Fibroblast of skin of back (primary cell): ENCODE data around the gene OR5C1.
"Not testable (repeated sequence)": the region's sequence is repeated elsewhere in the genome, so short reads cannot be mapped to it uniquely, and the experiment has no call there.

Experiments used
- DNase-seq: peaks from one replicate; pipeline ENCODE4 v3.0.0-alpha.2; 2013

The OR5C1 gene

DNA sequence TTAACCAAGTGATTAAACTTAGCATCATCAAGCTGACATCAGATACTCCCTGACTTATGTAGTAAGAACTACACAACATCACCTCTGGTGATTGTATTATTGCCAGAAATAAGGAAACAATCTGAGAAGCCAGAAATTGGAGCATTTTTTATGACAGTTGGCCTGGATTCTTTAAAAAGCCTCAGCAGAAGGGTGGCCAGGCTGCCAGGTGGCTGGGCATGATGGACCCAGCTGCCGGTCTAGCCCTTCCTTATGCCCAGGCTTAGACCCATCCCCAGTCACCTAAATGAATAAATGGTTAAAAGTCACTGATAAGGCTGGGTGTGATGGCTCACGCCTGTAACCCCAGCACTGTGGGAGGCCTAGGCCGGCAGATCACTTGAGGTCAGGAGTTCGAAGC, 24.0 kb downstream of the OR5C1 start:
- DNase-seq, result no peak

DNA sequence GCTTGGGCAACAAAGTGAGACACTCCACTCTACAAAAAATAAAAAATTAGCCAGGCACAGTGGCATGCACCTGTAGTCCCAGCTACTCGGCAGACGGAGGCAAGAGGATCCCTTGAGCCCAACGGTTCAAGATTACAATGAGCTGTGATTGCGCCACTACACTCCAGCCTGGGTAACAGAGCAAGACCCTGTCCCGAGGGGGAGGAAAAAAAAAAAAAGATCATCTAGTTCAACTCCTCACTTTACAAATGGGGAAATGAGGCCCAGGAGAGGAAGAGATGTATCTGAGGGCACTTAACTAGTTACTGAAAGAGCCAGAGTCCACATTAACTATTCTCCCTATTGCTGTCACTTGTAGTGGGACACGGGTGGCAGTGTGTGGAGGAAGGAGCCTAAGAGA, 25.8 kb downstream of the OR5C1 start:
- DNase-seq, result no peak

DNA sequence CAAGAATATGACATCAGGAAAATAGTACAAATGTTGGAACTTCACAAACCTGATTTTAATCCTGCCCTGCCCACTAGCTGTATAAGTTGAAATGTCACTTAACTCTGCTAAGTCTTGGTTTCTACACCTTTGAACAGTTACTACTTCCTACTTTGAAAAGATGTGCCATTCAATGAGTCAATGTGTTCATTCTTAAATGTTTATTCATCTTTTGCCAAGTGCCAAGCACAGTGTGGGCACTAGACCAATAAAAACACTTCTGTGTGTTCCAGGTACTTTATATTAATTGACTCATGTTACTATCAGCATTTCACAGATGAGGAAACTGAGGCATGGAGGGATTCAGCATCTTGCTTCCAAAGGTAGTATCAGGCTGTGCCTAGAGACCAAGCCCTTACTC, 26.8 kb downstream of the OR5C1 start:
- DNase-seq, result no peak

DNA sequence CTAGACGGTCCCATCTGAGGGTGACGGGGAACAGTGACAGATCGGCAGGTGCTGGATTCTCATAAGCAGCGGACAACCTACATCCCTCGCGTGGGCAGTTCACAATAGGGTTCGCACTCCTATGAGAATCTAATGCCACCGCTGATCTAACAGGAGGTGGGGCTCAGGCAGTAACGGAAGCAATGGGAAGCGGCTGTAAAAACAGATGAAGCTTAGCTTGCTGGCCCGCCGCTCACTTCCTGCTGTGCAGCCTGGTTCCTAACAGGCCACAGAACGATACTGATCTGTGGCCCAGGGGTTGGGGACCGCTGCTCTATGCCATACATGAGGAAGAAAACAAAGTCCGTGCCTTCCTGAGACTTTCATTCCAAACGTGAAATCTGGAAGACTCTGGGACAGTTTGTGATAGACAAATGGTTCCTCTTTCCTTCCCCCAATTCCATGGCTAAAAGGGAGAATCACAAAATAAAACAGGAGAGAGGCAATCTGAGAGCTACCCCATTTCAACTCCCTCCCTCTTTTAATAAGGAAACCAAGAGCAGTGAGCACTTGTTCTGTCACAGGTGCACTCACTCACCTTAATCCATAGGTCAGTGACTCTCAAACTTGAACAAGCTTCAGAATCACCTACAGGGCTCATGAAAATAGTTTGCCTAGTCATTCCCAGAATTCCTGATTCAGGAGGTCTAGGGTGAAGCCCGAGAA, 27.6 kb downstream of the OR5C1 start:
- peak; percentile 42 for DNase-seq

DNA sequence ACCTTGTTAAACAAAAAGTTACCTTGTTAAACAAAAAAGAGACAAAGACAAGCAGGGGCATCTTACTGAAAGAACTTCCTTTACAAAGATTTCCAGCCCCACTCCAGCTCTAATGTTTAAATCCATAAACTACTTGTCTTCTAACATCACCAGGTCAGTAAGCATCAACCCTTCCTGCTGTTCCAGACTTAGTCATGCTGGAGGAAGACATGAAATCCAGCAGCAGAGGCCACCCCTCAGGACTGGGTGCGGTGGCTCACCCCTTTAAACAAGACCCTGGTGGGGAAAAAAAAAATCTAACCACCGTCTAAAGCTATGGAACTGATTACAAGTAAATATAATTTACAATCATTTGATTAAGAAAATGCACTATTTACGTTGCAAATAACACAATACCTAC, 30.6 kb downstream of the OR5C1 start:
- DNase-seq, result peak; percentile 27

DNA sequence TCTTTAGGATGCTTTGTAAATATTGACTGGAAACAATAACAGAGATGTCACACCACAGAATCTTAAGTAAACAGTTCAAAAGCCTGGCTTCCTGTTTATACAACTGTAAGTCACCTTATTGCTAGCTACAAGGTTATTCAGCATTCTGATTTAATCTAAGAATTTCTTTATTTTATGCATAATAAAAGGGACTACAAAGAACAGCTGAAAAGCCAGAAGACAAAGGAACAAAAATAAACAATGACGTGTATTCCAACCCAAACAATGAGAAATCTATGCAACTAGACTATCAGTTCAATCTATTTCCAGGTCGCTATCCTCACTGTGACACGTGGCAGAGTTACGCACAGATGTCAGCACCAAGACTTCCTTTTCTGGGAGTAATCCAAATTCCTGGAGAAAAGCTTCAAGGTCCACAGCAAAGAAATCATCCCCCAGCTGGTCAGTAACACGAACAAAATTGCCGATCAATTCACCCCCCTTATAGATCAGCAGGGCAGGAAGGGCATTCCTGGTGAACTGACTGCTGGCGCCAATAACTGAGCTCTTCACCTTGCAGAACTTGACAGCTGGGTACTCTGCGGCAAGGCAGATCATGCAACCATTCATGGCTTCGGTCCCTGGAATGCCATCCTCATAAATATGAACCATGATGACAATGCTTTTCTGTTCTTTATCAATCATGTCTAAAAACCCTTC, 31.2 kb downstream of the OR5C1 start:
- DNase-seq, result peak; percentile 15

DNA sequence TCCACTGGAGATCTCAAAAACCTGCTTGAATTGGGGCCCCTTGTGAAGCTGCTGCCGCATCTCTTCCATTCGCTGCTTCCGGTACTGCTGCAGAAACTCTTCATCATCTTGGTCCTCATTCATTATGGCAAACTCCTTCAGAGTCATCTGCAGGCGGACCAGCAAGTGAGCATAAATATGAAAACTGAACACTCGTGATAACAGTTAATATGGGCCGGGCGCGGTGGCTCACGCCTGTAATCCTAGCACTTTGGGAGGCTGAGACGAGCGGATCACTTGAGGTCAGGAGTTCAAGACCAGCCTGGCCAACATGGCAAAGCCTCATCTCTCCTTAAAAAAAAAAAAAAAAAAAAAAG, 31.7 kb downstream of the OR5C1 start:
- no peak for DNase-seq

DNA sequence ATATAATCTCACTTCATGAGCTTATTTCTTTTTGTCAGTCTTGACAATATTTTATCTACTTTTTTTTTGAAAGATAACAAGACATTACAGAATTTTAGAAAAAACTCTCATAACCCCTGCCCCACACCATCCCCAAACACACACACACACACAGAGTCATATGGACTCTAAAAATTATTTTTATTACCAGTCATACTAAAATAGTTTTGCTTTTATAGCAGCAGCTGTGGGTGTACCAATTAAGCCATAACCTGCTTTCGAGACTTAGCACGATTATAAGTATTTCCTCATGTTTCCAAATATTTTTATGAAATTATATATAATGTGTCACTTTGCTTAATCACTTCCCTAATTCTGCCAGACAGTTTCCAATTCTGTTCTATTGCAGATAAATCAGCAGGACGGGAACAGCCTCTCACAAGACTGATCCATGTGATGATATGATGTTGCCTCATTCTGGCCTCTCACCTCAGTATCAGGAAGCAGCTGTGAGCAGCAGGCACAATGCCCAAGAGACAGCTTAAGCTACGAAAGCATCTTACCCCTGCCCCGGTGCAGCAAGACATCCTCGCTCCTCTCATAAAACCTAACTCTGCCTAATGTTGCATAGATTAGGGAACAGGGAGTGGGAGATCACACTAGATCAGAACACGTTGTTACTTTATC, 32.7 kb downstream of the OR5C1 start:
- DNase-seq, result no peak

DNA sequence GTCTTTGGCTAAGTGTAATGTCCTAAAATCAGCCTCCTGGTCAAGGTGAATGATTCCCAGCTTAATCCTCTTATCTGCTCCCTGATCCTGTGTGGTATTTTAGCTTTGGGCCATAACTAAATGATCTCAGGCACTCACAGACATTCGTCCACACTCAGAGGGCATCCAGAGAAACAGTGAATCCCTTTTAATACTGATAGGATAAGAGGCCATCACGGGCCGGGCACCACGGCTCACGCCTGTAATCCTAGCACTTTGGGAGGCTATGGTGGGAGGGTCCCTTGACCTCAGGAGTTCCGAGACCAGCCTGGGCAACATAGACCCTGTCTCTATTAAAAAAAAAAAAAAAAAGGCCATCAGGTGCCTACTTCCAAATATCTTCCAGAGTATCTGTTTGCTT, 33.3 kb downstream of the OR5C1 start:
- DNase-seq, result no peak

DNA sequence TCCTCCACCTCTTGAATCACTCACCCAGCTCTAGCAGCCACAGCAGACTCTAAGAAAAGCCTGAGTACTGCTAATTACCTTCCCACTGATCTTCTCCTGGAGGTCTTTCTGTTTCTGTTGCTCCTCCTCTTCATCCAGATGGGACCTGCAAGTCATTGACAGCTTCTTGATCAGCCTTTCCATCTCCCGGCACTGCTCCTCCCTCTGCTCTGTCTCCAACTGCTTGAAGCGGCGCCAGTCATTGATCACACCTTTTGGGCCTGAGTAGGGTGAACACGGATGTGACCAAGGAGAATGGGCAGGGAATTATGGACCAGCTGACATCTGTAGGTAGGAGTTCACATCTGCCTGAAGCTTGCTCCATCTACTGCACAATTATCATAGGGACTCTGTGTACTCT, 34.2 kb downstream of the OR5C1 start:
- DNase-seq, result no peak

DNA sequence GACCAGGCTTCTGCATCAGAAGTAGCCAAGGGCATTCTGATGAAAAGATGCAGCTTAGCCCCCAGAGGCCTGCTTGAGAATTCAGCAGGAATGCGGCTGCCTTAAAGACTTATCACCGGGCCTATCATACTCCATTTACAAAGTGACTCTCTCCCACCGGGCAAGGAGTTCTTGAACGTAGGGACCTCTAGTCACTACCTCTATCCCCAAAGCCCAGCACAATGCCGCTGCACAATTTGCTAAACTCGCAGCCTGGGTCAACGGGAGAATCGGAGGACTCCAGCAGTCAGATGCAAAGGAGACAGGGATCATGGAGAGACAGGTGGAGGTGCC, 39.0 kb downstream of the OR5C1 start:
- DNase-seq, result peak; percentile 57

DNA sequence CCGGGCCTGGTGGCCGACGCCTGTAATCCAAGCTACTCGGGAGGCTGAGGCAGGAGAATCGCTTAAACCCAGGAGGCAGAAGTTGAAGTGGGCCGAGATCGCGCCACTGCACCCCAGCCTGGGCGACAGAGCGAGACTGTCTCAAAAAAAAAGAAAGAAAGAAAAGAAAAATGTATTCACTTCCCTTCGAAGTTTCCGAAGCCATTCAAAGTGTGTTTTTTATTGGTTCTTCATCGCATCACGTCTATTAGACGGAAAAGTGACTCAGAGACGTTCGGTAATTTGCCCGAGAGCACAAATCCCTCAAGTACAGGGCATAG, 40.2 kb downstream of the OR5C1 start:
- DNase-seq, result not testable (repeated sequence)

DNA sequence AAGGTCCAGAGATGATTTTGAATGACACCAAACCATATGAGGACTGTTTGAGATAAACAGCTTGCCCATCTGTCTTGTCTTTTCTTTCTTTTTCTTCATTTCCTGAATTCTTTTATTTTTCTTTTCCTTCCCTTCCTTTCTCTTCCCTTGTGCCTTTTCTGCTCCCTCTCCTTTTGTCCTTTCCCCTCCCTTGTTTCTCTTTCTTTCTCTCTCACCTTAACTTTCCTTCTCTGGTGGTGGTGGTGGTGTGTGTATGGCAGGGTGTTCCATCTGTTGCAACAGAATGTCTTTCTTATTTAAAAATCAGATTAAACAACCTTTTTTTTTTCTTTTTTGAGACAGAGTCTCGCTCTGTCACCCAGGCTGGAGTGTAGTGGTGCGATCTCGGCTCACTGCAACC, 43.5 kb downstream of the OR5C1 start:
- no peak for DNase-seq

DNA sequence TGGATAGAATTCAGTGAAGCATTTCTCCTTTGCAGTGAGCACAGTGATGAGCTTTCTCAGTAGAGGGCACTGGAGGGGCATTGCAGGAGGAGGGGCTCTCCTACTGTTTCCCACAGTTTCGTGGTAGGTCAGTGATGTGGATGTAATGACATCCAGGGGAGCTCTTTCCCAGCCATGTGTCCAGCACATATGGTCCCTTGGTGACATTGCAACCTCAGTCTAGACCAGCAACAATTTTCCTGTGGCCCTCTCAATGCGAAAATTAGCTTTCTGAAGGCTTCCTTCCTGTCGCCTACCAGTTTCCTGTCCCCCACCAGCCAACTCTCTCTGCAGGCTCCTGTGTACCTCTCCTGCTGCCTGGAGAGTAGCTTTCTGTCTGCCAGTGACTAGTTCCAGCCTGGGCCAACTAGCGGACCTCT, 46.6 kb downstream of the OR5C1 start:
- no peak for DNase-seq

DNA sequence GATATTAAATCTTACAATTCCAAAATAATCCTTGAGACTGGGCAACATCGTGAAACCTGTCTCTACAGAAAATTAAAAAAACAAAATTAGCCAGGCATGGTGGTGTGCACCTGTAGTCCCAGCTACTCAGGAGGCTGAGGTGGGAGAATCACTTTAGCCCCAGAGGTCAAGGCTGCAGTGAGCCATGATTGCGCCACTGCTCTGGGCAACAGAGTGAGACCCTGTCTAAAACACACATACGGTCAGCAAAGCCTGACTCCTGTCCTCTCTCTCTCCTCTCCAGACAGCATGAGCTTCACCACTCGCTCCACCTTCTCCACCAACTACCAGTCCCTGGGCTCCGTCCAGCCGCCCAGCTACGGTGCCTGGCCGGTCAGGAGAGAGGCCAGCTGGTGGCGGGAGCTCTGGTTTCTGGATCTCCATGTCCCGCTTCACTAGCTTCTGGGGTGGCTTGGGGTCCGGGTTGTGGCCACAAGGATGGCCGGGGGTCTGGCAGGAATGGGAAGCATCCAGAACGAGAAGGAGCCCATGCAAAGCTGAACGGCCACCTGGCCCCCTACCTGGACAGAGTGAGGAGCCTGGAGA, 48.6 kb downstream of the OR5C1 start:
- no peak for DNase-seq

DNA sequence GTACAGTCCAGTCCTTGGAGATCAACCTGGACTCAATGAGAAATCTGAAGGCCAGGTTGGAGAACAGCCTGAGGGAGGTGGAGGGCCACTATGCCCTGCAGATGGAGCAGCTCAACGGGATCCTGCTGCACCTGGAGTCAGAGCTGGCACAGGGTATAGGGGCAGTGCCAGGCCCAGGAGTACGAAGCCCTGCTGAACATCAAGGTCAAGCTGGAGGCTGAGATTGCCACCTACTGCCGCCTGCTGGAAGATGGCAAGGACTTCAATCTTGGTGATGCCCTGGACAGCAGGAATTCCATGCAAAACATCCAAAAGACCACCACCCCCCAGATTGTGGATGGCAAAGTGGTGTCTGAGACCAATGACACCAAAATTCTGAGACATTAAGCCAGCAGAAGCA, 49.7 kb downstream of the OR5C1 start:
- DNase-seq, result not testable (repeated sequence)
